ENCODE data around the gene TENM3.

TENM3 gene

DNA sequence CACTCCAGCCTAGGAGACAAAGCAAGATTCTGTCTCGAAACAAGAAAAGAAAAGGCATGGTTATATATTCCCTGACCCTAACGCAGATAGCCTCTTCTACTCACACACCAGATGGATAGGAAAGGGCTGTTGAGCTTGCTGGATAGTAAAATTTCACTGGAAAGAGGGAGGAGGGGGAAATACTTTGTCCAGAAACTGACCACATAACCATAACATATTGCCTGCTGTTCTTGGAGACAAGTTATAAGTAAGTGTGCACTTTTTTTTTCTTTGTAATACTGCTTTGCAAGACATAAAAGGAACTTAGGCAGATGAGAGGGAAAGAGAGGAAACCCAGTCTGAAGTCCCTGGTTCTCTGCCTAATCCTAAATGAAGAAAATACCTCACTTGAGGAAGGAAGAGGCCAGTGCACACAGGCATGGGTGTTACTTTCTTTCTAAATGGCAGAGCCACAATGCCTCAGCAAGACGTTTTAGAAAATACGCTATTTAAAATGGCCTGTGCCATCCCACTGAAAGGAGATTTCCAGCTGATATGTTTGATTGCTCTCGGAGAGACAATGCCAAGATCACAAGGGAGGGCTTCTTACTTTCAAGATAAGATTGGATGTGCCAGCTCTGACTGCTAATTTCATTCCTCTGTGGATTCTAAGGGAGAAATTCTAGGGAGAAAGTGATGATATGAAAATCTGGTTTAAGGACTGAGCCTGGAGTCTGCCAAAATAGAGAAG is 533.3 kb downstream of the TENM3 start:
- no peak for DNase-seq (ENCODE audit: low read depth in 2 of 2)

DNA sequence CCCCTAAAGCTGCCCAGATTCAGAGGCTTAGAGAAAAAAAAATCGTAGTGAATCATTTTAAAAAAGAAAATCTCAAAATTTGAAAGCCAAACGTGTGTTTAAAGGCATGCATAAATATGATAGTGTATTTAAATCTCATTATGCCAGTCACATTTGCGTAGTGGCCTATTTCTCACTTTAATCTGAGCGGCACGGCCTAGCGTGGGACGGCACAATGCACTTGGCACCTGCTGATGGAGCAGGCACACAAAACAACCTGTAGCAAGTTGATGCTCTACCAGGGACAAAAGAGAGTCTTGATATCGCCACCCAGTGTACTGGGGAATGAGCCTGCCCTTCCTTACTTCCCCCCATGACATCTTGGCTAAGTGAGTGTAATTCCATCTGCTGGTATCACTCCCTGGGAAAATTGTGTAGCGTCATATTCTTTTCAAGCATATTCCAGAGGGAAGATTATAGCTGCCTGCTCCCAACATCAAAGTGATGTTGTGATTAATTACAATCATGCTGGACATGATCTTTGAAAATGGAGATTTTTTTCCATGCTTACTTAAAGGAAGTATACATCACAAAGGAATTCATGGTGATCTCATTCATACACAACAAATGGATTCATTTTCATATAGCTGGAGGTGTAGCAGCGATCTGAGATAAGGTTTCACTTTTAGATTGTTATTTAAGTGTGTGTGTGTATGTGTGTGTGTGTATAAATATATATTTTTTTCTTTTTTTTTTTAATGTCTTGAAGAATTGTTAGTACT is 535.2 kb downstream of the TENM3 start:
- DNase-seq (ENCODE audit: low read depth in 2 of 2): no peak

DNA sequence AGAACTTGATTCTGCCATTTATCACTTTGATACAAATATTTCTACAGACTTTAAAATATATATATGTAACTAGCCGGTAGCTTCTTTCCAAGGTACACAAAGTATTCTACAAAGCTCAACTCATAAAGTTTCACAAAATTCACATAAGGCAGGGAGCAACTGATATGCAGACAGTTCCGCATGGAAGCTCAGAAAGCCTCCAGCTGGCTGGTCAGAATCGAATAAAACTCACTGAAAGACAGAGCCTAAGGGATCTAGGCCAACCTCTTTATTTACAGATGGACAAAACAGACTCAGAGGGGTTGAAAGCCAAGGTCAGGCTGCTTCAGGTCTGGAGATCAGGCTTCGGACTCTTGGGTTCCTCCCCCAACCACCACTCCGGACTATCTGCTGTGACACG is 543.8 kb downstream of the TENM3 start:
- no peak for DNase-seq (ENCODE audit: low read depth in 2 of 2)

DNA sequence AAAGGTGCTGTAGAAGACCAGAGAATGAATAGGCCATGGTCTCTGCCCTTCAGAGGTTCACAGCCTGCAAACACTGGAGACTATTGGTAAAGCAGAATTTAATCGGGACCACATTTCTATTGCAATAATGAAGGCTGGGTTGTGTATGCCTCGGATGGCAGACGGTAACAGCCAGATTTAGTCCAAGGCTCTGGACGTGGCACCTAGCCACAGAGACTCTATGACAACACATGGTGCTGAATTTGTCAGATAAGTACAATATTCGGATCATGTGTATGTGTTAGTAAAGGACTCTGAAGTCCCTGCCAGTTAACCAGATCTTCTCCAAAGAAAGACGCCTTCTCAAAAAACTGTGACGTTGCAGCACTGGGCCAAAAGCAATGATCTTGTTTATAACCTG is 545.0 kb downstream of the TENM3 start:
- no peak for DNase-seq (ENCODE audit: low read depth in 2 of 2)

DNA sequence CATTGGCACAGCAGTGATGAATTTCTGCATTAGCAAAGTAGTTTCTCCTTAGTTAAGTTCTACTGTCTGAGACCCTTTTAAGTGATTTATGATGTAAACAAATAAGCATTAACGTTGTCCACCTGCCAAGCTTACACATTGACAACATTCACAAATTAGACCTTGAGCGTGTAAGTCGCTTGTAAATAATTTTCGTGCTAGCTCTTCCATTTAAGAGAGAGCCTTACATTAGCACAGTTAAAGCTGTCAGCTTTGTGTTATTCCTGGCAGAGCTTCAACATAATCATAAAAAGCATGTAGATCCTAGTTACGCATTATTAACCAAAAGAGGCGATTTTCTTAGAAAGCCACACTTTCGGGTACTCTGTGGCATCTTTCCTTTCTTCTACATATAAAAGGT is 546.3 kb downstream of the TENM3 start:
- DNase-seq (ENCODE audit: low read depth in 2 of 2): no peak

DNA sequence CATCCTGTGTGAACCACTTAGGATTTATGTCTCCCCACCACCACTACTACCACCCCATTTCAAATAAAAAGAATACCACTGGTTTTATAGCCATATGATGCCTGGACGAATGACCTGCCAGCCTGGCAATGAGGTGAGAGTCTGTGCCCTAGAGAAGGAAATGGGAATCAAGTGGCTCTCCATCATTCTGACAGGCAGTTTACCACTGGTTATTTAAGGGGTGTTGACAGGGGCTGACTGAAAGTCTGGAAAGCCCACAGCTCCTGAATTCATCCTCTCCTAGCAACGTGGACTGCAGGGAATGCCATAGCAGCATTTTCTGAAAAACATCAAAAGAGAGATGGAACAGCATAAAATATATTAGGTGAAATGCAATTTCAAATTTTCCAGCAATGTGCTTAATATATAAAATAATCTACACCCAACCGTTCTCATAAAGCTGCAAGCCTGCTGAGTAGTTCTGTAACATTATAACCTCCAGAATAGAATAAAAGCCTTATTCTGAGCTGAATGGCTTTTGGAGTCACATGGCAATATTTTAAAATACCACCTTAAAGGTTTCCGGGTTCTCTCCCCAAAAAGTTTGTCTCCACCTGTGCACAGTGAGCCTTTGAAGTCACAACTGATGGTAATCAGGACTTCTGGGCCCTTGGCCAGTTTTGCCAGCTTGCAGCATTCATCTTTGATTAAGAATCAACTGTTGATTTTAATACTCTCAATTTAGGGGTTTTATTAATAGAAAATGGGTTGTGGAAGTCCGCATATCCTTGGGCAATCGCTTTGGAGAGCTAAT is 552.4 kb downstream of the TENM3 start:
- no peak for DNase-seq (ENCODE audit: low read depth in 2 of 2)

DNA sequence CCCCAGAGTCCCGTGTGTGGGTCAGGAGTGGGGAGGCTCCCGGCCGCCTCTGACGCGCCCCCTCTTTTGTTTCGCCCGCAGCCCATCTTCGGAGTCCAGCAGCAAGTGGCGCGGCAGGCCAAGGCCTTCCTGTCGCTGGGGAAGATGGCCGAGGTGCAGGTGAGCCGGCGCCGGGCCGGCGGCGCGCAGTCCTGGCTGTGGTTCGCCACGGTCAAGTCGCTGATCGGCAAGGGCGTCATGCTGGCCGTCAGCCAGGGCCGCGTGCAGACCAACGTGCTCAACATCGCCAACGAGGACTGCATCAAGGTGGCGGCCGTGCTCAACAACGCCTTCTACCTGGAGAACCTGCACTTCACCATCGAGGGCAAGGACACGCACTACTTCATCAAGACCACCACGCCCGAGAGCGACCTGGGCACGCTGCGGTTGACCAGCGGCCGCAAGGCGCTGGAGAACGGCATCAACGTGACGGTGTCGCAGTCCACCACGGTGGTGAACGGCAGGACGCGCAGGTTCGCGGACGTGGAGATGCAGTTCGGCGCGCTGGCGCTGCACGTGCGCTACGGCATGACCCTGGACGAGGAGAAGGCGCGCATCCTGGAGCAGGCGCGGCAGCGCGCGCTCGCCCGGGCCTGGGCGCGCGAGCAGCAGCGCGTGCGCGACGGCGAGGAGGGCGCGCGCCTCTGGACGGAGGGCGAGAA is 556.5 kb downstream of the TENM3 start:
- no peak for DNase-seq (ENCODE audit: low read depth in 2 of 2)

DNA sequence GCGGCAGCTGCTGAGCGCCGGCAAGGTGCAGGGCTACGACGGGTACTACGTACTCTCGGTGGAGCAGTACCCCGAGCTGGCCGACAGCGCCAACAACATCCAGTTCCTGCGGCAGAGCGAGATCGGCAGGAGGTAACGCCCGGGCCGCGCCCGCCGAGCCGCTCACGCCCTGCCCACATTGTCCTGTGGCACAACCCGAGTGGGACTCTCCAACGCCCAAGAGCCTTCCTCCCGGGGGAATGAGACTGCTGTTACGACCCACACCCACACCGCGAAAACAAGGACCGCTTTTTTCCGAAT is 557.0 kb downstream of the TENM3 start:
- no peak for DNase-seq (ENCODE audit: low read depth in 2 of 2)

DNA sequence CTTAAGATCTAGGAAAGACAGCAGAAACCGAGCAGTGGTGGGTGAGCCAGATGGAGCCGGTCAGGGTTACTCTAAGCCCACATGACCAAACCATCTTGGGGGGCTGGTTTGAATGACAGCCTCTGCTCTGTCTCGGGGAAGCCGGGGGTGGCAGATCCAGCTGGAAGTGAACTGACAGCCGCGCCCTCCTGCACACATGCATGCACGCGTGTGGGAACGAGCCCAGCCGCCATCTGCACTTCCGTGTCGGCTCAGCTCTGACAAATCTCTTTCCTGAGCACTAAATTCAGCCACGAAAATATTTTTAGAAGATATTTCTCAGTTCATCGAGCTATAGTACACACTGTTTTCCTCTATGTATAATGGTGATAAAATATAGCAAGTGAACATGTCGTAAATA is 558.4 kb downstream of the TENM3 start:
- no peak for DNase-seq (ENCODE audit: low read depth in 2 of 2)

DNA sequence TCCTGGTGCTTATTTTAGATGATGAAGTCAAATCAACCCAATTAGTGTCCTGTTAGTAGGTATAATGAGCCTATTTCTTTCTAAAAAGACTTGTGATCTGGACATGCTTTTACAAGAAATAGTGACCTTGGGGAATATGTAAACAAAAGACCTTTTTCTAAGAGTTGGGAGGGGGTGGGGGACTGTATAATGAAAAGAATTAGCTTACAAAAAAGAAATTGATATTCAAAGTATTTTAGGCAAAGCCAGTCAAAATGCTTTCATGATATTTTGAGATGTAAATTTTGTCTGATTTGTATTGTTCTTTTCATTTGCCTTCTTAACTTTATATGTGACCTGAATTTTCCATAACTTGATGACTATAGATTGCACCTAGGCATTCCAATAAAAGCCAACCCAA is 559.4 kb downstream of the TENM3 start:
- no peak for DNase-seq (ENCODE audit: low read depth in 2 of 2)

DNA sequence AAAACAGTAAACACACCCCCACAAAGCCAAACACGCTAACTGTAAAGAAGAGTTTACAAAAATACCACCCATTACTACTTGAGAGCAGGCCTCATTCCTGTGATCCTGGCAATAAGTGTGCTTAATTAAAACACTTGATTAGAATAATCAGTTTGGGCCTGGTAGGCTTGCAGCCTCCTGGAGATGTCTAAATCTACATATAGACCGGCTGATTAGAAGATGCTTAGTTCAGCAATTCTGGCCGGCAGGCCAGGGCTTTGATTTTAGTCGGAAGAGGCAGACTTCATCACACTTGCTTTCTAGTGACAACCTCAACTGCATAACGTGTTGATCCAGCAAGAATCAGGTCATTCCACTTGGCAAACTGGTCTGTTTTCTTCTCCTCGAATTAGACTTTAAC is 560.0 kb downstream of the TENM3 start:
- no peak for DNase-seq (ENCODE audit: low read depth in 2 of 2)

DNA sequence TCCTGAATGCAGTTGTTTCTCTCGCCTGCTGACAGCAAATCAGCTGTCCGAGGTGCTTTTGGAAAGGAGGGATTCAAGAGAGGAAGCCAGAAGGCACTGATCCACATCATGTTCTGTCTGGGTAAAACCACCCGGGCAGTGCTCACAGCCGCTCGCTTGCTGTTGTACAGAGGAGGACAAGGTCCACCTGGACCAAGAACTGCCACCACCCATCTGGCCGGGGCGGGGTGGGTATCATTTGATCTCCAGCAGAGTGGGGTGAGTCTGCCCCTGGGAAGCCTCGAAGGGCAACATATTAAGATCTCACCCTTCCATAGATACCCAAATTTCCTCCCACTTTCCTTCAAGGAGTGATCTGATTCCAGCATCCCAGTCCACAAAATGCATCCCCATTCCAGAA is 560.9 kb downstream of the TENM3 start:
- DNase-seq (ENCODE audit: low read depth in 2 of 2): no peak

DNA sequence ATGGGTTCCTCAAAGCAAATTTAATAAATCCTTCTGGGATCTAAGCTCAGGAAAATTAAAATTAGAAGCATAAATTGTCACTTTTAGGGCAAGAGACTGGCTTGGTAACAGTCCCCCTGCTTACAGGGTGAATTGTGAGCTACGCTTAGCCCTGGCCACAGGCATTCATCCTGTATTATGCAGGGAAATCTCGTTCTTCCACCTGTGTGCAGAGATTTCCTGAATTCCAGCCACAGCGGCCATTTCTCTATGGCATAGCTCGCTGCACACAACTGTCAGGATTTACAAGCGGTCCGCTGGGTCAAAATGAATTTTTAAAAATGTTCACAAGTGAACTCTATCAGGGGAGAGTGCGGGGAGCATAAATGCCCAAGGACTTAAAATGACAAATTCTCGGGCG is 562.1 kb downstream of the TENM3 start:
- no peak for DNase-seq (ENCODE audit: low read depth in 2 of 2)

DNA sequence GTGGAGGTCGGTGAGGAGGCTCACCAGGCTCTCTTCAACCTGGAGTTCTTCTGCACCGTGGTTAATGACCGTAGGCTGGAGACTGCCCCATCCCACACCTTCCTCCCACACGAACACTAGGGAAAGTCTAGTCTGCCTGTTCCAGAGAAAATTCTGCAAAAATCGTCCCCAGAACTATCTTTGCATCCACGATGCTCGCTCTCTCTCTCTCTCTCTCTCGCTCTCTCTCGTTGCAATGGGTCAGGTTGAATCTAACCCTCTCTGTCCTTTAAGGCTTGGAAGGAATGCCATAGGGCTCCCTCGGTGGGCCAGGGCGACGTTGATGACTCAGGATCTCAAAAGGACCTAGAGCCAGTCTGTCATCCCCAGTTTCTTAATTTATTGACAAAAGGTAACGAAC is 562.5 kb downstream of the TENM3 start:
- no peak for DNase-seq (ENCODE audit: low read depth in 2 of 2)

DNA sequence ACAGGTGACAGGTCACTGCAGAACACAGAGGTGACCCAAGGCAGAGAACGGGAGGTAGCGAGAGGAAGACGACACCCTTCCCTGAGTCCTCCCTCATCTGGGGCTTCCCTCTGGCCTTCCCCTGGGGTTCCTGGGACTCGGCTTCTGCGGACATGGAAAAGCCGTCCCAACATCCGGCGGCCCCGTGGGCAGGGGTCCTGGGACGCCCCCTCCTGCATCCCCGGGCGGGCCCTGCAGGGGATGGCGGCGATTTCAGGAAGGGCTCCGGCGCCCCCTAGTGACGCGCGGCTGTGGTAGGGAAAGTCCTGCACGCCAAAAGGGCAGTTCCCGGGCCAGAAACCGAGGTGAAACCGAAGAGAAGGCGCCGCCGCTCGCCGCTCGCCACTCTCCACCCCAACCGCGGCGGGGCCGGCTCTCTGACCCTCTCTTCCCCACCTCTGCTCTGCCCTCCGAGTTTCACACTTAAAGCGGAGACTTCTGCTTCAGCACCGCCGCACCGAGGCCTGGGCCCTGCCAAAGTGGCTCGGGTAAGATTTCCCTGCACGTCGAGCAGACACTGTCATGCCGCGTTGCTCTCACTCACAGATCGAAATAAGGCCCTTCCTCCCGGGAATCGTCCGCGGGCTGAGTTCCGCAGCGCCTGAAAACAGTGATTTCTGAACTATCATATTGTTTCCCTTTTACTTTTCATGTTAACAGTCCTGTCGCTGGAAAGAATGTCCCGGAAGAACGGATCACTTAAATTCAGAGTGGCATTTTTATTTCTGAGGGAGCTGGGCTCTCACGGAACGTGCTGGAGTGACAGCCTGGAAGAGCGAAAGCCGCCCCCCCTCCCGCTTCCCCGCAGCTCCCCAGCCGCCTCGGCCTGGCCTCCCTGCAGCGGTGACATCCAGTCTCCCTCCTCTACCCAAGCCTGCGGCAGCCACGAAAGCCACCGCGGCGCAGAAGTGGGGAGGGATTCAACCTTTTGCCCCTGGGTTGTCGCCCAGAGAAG is 563.4 kb downstream of the TENM3 start:
- DNase-seq (ENCODE audit: low read depth in 2 of 2): peak; percentile 39 to 46

DNA sequence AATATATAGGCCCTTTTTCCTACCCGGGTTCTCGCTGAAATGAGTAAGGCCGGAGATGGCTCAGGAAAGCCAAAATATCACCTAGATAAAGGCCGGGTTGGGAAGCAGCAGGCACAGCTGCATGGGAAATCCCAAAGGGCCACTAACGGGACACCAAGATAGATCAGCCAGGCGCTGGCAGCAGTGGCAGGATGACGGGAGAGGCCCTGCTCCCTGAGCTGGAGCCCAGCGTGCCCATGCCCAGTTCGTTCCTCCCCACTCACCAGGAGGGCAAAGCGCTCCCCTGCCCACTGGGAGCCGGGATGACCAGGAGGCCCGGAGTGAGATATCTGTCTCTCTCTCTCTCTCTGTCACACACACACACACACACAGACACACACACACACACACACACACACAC is 564.1 kb downstream of the TENM3 start:
- no peak for DNase-seq (ENCODE audit: low read depth in 2 of 2)

DNA sequence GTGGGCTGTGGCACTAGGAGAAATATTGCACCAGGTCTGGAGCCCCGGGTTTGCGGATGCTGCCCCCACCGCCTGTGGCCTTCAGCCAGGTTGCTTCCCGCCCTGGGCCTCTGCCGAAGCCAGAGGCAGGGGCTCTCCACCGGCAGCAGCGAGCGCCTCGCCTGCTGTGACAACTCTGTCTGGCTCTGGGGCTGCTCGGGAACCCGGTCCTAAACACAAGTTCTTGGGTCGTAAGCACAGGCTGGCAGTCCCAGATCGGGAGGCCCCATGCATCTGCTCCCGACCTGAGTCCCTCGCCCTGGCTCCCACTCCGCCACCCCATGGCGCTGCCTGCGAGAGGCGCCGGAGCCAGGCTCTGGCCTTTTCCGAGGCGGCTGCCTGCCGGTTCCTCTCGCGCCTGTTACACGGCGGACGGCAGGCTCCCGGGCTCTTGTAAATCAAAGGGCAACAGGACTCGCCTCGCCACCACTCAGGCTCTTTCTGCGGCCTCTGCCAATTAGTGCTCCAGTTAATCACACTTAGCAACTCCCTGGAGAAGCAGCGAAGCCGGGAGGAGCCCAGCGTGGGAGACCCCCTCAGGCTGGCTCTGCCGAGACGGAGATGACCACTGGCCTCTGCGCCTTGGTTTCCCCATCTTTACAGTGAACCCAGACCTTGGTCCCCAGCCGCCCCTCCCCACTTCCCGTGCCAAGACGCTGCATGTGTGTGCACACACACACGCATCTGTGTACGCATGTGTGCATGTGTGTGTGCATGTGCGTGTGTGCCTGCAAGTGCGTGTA is 564.8 kb downstream of the TENM3 start:
- DNase-seq (ENCODE audit: low read depth in 2 of 2): no peak

DNA sequence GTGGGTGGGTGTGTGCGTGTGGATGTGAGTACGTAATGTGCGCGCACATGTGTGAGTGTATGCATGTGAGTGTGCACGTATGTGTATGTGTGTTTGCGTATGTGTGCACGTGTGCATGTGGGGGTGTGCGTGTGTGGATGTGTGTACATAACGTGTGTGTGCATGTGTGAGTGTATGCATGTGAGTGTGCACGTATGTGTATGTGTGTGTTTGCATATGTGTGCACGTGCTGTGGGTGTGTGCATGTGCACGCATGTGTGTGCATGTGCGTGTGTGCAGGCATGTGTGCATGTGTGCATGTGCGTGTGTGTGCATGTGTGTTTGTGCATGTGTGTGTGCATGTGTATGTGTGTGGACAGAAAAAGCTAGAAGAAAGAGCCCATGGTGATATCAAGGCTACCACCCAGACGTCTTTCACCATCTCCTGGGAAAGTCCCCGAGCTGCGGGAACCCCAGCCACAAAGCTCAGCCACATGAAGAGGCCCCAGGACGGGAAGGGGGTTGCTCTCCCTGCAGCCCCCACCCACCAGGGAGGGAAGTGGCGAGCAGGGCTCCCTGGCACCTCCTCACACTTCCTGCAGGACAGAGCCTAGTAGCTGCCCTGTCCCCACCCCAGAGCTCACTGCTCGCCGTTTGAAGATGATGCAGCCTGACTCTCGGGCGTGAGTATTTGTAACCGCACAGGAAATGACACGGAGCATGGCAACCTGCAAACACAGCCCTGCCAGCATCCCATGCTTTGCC is 565.6 kb downstream of the TENM3 start:
- DNase-seq (ENCODE audit: low read depth in 2 of 2): no peak

DNA sequence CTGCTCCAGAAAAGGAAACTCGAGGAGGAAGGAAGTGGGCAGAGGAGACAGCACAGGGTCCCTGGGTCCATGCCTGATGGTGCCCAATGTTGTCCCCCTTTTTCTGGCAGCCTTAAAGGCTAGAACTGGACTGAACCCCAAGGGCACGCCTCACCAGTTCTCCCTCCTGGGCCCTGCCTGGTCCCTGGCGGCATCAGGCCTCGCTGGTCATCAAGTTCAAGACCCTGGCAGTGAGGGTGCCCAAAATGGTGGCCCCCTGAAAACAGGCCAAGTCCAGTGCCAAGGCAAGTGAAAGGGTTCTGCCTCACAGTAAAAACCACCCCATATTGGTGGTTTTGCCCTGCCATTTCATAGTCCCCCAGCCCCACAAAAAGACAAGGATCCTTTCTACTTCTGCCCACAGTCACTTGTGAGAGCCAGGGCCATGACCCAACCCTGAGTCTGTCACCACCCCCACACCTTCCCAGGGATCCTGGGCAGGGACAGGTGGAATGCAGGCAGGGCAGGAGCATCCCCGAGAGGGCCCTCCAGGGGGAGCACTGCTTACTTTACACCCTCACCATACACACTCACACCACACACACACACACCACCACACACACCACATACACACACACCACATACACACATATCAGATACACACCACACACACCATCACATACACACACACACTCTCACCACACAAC is 566.4 kb downstream of the TENM3 start:
- DNase-seq (ENCODE audit: low read depth in 2 of 2): no peak

All from fibroblast of skin of left quadriceps (primary cell).